ENCODE data around the gene COL6A2. TPM values are rescaled to one million over a fixed set of nuclear protein-coding genes. Genes with fewer than 3 reads are reported as not detected.
"Not testable (repeated sequence)": the region's sequence is repeated elsewhere in the genome, so short reads cannot be mapped to it uniquely, and the experiment has no call there.

COL6A2 gene
- polyA plus RNA-seq (2014; cell fraction: cytosol; rRNA removed): 11.0 and 15.4 TPM in 2 replicates
- polyA plus RNA-seq (2014; cell fraction: nucleus; rRNA removed): 88.2 and 111 TPM in 2 replicates

DNA sequence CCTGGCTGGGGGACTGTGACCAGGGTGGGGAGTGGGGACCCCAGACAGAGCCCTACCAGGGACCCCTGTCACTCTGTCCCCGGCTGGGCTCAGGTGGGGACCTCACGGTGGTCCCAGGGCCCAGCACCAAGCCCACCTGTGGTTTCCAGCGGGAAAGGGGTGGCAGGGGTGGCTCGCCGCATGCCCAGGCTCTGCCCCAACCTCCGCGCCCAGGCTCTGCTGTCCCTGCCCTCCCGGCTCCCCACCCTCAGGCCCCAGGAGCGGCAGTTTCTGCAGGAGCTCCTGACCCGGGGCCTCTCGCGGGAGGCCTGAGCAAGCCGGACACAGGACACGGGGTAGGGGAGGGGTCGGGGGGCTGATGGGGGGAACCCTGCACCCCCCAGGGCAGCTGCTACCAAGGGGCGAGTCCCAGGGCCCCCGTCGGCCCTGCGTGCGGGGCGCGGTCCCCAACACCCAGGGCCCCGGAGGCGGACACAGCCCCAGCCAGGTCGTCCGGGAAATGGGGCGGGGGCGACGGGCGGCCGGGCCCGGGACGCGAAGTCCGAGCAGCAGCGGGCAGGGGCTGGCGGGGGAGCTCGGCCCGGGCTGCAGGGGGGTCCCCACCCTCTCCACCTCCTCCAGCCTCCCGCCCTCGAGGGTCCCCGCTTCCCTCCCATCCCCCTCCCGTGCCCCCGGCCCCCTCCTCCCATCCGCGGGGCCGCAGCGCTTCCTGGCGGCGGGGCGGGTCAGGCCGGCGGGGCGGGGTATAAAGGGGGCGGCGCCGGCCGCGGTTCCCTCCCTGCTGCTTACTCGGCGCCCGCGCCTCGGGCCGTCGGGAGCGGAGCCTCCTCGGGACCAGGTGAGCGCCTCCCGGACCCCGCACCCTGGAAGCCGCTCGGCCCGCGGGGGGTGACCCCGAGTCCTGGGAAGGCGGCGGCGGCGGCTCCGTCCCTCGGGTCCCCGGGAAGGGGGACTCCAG is at the start of gene COL6A2:
COL6A2 (plus strand) TSS at position 777 of the 958 bp plus-strand sequence.
- DNase-seq (ENCODE audit: low spot score): no peak

DNA sequence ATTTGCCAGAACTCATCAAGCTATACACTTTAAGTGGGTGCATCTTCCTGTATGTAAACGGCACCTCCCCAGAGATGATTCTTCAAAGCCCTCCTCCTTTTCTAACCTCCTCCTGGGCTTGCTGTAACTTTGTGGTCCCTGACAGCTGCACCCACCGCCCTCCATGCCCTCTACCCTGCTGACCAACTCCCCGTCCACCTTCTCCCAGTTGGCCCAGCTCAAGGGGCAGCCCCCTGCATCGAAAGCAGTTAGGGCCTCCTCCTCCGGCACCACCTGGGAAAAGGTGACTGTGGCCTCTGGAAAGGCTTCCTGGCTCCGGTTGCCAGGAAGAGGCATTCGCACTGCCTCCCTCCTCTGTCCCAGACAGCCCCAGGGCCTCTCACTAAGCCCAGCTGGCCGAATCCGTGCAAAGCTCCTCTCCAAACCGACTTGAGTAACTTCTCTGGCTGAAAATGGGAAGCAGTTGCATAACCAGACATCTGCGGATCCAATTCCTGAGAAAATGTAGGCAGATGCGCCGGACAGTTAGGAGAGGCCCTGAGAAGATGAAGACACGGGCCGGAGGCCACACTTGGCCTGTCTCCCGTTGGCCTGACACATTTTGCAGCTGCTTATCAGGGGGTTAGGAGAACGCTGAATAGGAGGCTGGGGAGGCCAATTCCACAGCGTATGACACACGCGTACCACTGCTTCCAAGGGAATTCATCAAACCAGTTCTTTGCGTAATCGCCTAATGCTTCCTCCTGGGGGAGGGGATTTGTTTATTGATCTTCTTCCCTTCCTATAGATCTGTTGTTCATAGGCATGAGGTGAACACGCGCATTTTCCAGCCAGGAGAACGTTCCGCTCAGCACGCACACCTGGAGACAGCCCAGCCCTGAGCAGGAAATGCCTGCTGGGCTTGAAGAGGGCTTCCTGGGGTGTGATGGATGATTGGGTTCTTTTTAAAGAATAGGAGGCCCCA is 48.7 kb upstream of the COL6A2 start:
- no peak for DNase-seq (ENCODE audit: low spot score)

DNA sequence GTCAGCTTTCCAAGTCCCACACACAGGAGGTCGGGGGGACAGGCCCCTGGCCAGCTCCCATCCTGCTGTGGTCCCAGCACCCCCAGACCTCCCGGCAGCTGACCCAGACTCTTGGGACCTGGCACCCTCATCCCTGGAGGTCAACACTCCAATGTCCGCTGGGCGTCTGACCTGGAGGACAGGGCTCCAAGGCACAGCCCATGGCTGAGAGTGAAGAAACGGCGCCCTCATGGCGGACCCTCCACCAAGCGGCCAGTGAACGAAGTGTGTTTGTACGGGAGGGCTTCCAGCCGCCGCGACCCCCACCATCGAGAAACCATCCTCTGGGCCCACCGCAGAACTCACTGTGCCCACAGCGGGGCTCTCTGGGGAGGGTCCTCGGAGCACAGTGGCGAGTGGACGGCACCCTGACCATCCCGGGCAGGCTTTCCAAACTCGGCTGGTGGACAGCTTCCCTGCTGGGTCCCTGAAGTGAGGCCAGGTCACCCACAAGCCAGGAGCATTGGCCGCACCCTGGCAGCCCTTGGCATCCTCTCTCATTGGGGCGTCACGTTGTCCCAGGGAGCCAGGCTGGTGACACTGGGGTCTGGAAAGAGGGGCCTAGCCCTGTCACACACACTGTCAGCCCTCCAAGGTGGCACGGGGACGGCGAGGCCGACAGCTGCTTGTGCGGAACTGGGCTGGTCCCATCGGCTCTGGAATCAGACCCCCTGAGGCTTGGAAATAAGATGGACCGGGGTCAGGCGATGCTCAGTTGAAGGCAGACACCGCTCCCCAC is 47.8 kb upstream of the COL6A2 start:
- no peak for DNase-seq (ENCODE audit: low spot score)

DNA sequence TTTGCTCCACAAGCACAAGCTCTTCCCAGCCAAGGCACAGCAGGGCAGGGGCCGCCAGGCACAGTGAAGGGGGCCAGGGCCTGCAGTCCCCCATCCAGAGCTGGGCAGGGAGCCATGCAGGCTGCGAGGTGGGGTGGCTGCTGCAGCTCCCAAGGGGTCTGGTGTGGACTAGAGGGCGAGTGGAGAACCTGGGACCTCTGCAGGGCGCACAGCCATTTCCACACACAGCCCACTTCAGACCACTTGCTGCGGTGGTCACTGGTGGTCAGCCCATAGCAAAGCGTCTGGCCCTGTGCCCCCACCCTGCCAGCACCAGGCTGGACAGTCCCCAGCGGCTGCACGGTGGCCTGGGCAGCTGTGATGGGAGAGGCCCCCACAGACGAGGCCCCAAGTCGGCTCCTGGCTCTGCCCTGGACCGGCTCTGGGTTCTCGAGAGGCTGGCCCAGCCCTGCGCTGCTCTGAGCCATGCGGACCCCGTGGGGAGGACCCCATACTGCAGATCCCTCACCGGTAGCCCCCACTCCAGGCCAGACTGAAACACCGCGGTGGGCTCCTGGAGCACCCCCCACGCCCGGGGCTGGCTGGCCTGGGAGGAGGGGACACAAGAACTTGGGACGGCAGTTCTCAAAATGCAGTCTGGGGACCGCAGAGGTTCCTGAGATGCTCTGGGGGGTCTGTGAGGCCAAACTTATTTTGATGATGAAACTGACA is 47.1 kb upstream of the COL6A2 start:
- DNase-seq (ENCODE audit: low spot score): no peak

DNA sequence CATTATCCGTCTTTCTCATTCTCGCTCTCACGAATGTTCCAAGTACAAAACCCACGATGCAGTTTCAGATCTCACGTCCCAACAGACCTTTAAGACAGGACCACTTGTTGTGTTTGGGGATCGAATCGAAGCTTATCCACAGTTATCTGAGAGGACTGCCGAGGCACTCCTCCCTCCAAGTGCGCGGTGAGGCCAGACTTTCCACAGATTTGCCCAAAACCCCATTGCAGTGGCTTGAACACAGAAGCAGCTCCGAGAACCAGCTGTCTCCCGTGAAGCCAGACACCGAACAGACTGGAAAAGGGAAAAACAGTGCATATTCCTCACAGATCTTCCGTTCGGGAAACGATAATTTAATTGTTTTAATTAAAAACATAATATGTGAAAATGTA is 46.5 kb upstream of the COL6A2 start:
- DNase-seq (ENCODE audit: low spot score): no peak

DNA sequence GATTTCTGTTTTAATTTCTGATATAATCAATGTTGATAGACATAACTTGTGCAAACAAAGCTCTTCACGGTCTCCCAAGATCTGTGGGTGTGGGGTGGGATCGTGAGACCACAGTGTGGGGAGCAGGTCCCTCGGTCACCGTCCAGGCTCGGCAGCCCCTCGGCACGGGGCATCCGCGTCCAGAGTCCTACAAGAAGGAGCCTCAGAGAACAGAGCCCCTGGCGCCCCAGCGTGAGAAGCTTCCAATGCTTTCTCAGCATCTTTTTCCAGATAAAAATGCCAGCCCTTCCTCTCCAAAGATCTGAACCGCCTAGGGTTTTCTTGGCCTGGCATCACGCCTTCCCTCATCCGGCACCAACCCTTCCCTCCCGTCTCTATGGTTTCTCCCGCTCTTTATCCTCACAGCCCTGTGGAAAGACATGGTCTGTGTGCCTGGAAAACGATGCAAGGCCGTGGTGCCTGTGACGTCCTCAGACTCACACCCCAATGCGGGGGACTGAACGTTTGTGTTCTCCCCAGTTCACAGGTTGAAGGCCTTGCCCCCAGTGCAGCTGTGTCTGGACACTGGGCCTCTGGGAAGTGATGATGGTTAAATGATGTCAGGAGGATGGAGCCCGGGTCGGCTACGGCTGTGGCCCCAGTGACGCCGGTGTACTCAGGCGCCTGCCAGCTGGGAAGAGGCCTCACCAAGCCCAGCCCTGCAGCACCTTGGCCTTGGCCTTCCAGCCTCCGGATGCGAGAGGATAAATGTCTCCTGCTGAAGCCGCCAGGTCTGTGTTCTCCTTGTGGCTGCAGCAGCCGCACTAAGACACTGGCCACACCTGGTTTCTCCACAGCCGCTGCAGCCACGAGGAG is 45.9 kb upstream of the COL6A2 start:
- no peak for DNase-seq (ENCODE audit: low spot score)

DNA sequence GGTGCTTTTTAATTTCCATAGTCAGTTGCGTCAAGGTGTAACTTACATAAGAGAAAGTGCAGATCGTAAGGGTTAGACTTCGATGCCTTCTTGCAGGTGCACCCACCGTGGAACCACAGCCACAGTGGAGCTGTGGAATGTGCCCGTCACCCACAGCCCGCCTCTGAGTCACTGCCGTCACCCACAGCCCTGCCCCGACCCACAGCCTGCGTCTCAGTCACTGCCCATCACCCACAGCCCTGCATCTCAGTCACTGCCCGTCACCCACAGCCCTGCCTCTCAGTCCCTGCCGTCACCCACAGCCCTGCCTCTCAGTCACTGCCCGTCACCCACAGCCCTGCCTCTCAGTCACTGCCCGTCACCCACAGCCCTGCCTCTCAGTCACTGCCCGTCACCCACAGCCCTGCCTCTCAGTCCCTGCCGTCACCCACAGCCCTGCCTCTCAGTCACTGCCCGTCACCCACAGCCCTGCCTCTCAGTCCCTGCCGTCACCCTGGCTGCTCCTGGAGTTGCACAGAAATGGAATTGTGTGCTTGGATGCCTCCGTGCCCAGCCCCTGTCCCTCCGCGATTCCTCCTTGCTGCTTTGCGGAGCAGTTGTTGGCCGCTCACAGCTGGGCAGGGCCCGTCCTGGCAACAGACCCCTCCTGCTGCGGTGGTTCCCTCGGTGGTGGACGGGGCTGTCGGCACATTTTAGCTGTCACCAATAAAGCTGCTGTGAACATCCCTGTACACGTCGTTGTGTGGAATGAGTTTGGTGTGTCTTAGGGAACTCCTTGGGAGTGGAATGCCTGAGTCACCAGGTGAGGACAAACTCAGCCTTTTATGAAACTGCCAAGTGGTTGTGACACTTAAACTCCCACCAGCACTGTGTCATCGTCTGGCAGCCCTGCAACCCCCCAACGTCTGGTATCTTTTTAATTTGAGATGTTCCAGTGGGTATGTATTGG is 44.9 kb upstream of the COL6A2 start:
- no peak for DNase-seq (ENCODE audit: low spot score)

DNA sequence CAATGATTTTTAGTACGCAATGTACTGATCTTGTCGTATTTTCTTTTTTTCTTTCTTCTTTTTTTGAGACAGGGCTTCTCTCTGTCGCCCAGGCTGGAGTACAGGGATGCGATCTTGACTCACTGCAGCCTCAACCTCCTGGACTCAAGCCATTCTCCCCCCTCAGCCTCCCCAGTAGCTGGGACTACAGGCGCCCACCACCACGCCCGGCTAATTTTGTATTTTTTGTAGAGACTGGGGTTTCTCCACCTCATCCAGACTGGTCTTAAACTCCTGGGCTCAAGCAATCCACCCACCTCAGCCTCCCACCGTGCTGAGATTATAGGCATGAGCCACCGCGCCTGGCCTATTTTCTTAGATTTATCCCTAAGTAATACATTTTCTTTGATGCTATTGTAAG is 43.9 kb upstream of the COL6A2 start:
- no peak for DNase-seq (ENCODE audit: low spot score)

DNA sequence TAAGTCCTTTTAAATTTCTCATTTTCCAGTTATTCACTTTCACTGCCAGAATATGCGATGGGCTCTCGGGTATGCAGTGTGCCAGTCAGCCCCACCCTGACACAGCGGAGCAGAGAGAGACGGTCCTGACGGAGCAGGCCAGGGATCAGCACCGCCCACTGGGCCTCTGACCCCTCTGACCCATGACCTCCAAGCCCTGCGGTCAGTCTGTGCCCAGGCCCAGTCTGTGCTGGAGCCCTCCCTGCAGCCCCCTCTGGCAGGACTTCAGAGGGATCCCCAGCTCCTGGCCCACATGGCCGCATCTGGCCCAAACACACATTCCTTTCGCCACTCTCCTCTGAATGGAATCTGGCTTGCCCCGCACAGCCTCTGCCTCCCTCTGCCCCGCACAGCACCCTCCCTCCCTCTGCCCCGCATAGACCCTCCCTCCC is 43.4 kb upstream of the COL6A2 start:
- no peak for DNase-seq (ENCODE audit: low spot score)

DNA sequence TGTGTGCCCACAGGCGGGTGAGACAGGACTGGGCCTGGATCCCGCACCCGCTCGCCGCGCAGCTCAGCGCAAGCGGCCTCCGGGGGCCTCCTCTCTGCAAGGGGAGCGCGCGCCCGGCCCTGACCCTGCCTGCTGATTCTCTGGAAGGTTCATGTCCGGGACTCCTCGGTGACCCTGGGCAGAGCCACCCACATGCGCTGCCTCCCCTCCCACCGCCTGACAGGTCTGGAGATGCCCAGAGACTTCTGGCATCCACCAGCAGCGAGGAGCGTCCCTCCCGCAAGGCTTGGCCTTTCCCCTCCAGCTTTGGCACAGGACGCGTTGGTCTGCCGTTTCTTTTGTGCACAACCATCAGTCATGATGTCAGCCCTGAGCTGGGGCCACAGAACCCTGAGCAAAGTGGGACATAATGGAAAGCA is 42.0 kb upstream of the COL6A2 start:
- DNase-seq (ENCODE audit: low spot score): no peak

DNA sequence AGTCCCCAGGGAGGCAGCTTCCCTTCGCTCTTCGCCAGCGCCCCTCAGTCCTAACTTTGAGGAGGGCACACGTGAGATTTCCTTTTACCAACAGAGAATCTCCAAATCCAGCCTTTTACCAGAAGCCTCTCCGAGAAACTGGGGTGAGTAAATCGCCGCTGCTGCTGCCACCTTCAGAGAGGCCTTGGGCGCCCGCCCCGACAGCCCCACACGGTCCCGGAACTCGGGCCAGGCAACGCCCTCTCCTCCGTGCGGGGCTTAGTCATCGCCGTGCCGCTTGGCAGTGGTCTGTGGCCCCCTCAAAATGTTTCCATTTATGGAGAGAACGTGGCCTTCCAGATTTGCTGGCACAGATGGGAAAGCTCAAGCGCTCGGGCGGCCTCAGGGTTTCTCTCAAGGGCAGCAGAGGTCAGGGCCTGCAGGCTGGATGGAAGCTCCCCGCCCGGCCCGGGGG is 41.4 kb upstream of the COL6A2 start:
- DNase-seq (ENCODE audit: low spot score): no peak

DNA sequence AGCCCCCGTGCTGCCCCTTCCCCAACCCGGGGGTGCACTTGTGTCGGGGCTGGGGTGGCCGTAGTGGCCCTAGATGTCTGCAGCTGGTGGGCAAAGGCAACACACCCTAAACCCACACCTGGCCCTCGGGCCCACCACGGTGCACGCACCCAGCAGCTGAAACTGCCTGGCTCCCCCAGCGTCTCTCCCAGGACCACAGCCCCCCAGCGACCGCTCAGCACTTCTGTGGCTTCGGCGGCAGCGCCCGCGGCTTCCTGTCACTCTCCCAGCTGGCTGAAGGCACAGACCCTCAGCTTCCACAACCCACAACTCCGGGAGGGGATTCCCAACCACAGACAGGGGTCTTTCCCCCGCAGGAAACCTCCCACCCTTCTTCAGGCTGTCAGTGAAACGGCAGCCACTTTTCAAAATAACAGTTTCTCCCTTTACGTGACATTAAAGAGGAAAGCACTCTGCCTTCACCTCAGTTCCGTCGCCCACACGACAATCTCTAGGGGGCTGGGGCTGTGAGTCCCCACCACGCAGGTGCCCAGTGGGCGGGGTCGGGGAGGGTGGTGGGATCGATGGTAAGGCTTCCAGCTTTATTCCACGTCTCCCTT is 40.7 kb upstream of the COL6A2 start:
- DNase-seq (ENCODE audit: low spot score): no peak

DNA sequence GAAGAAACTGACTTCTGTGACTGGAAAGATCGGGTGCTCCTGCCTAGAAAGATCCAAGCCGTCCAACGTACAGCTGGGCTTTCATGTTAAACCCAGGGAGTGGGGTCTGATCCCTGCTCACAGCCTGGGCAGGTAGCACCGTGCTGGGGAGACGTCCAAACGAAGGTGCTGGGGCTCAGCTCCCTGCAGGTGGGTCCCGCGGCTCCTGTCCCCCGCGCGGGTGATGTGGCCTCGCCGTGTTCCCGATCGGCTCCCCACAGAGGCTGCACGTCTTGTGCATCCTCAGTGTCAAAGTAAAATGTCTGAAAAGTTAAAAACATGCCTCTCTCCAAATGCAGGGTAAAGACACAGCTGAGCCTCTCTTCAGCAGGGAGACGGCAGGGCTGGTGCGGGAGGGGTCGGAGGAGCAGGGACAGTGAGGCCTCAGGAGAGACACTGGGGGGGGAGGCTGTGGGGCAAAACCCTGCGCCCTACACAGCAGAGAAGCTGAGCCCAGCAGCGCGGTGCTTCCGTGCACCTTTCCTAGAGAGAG is 40.1 kb upstream of the COL6A2 start:
- no peak for DNase-seq (ENCODE audit: low spot score)

DNA sequence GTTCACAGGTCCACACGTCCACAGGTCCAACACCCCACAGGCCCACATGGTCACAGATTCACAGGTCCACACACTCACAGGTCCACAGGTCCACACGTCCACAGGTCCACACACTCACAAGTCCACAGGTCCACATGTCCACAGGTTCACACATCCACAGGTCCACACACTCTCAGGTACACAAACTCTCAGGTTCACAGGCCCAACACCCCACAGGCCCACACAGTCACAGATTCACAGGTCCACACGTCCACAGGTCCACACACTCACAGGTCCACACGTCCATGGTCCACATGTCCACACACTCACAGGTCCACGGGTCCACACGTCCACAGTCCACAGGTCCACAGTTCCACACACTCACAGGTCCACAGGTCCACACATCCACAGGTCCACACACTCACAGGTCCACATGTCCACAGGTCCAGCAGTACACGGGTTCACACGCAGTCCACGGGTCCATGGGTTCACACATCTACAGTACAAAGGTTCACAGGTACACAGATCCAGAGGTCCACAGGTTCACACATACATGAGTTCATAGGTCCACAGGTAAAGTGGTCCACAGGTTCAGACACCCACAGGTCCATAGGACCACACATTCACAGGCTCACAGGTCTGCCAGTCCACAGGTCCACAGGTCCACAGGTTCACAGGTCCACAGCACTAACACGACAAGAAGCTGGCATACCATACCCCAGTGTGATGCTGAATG is 39.3 kb upstream of the COL6A2 start:
- DNase-seq (ENCODE audit: low spot score): no peak

DNA sequence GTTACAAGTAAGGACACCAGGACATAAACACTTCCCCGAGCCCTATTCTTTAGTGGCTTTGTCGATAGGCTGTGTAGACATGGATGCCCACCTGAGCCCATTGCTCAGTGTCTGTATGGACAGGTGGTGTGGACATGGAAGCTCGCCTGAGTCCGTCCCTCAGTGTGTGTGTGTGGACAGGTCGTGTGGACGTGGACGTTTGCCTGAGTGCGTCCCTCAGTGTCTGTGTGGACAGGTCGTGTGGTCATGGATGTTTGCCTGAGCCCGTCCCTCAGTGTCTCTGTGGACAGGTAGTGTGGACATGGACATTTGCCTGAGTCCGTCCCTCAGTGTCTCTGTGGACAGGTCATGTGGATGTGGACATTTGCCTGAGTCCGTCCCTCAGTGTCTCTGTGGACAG is 38.7 kb upstream of the COL6A2 start:
- no peak for DNase-seq (ENCODE audit: low spot score)

DNA sequence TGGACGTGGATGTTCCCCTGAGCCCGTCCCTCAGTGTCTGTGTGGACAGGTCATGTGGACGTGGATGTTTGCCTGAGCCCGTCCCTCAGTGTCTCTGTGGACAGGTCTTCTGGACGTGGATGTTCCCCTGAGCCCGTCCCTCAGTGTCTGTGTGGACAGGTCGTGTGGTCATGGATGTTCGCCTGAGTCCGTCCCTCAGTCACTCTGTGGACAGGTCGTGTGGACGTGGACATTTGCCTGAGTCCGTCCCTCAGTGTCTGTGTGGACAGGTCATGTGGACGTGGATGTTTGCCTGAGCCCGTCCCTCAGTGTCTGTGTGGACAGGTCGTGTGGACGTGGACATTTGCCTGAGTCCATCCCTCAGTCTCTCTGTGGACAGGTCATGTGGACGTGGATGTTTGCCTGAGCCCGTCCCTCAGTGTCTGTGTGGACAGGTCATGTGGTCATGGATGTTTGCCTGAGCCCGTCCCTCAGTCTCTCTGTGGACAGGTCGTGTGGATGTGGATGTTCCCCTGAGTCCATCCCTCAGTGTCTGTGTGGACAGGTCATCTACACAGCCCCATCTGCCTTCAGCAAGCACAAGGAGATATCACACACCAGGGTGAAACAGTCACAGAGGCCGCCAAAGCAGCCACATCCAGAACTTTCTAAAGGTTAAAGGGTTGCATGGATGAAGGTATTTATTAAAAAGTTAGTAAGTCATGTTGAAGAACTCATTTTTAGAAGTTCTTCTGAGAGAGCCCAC is 38.0 kb upstream of the COL6A2 start:
- DNase-seq (ENCODE audit: low spot score): not testable (repeated sequence)

Data from SK-N-DZ (cell line).